IPS-11a (cell line): ENCODE measurements around the gene DSCAM.

Experiments used
- H3K4me3 ChIP-seq: one replicate; pipeline ENCODE4 v1.5.1; 2013; ENCODE audit warnings: low read depth, low read length, control low read depth

Gene DSCAM

DNA sequence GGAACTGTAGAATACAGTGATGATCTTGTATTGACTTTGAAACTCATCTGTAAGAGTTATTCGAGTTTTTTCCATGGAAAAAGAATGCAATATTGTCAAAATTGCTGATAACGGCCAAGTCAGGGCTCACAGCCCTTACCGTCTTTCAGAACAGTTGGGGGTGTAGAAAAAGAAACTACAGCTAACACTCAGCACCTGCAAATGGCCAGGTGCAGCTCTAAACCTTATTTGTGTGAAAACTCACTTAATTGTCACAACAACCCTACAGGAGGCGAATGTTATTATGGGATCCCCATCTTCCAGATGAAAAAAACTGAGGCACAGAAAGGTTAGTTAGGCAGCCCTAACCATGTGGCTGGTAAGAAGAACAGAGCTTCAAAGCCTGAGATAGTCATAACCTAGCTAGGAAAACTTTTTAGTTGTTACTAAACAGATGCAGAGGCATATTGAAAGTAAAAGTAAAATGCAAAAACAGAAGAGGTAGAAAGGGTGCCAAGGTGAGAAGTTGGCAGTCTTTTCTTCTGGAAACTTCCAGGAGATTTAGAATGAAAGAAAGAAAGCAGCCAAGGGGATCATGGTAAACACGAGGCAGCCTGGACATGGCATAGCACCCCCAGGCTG is 76.4 kb downstream of the DSCAM start:
- H3K4me3 ChIP-seq = no peak overlapping the region

DNA sequence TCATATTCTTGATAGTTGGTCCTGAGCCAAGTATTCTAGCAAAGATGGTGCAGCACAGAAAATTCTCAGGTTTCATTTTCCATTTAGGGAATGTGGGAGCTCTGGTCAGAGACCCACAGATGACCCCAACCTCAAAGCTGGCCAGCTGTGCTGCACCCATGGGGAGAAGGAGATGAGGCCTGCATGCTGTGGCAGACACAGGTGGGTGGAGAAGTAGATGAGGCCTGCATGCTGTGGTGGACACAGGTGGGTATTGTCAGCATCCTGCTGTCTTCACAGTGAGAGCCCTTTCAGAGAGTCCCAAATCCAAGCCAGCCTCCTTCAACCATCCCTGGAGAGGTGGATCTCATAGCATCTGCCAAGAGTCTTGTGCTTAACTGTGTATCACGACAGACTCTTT is 77.7 kb downstream of the DSCAM start:
- no peak overlapping the region for H3K4me3 ChIP-seq

DNA sequence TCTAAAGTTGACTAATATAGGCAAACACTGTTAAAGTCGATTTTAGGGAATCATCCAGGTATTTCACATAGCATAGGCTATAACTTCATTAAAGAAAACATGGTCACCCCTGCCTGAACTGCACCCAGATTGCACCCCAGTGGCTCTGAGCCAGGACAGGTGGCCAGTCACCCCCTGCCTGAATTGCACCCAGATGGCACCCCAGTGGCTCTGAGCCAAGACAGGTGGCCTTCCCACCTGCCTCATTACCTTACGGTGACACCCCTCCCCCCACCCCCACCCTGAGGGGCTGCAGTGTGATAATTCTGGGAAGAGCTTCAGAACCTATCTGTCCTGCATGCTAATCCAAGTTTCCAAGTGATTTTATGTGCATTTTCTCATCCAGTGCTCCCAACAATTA is 78.9 kb downstream of the DSCAM start:
- H3K4me3 ChIP-seq = no peak overlapping the region

DNA sequence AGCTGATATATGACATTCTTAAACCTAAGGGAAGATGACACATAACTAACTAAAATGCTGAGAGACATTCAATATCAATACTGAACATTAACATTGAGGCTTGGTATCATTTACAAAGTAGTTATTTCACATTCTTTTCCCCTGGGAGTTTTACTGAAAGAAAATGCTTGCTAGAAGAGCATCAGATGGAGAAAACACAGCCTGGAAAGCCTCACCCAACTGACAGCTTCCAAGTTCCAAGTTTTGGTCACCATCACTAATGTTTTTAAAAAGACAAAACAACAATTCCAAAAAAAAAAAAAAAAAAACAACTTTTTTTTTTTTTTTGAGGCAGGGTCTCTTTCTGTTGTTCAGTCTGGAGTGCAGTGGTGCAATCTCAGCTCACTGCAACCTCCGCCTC is 80.6 kb downstream of the DSCAM start:
- H3K4me3 ChIP-seq = no peak overlapping the region

DNA sequence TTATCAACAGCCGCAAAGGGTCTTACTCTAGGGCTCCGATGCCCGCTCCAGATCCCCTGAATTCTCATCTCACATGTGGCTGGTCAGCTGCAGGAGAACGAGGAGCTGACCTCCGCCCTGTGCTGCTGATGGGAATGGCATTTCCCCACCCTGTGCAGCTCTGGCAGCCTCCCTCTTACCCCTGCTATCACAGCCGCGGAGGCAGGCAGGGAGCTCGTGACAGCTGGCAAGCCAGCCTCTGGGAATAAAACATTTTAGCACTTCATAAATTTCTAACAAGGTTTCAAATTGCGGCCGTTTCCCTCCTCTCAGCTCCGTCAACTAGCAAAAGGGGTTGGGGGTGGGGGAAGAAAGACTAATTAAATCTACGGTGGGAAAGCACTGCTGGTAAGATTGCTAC is 81.1 kb downstream of the DSCAM start:
- H3K4me3 ChIP-seq = no peak overlapping the region

DNA sequence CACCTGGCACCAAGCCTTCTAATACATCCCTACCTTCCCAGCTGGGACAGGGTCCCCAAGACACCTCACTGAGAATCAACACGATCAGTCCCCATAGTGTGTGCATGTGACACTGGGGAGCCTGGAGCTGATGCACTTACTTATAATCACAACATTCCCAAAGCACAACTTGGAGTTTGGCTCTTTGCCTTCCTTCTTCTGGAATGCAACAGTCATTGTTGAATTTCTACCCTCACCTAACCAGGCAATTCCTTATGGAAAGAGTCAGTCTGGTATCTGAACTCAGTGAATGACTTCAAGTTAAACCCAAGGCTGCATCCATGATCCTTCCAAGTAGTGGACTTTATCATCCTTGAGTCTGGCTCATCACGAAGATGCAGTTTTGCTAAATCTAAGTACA is 86.1 kb downstream of the DSCAM start:
- no peak overlapping the region for H3K4me3 ChIP-seq

DNA sequence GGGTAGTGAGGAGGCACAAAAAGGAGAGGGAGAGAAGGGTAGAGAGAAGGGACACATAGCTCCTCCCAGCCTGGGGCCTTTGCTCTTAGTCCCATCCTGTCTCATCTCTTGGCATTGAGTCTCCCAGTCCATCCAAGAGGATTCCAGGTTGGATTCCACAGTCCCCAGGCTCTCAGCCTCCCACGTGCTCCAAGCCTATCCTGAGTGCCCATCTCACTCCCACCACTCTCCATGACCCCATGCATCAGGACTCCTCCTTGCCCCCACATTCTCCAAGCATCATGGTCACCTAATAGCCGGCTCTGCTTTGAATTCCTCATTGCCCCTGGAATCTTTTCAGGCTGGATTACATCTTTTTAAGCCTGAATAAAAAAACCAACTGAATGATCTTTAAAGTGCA is 87.9 kb downstream of the DSCAM start:
- no peak overlapping the region for H3K4me3 ChIP-seq

DNA sequence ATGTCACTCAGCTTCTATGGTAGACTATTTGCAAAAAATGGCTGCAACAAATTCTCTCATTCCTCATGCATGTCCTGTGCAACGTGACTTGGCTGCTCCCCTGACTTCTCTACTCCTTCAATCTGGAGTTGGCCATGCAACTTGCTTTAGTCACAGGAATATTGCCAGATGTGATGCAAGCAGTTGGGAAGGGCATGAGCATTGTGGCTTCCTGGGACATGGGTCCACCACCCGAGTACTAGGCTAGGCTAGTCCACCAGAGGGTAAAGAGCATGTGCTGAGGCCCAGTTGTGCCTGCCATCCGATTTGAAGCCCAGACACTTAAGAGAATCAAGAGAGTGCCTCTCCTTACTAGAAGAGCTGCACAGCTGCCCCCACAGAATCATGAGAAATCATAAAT is 89.6 kb downstream of the DSCAM start:
- H3K4me3 ChIP-seq = no peak overlapping the region

DNA sequence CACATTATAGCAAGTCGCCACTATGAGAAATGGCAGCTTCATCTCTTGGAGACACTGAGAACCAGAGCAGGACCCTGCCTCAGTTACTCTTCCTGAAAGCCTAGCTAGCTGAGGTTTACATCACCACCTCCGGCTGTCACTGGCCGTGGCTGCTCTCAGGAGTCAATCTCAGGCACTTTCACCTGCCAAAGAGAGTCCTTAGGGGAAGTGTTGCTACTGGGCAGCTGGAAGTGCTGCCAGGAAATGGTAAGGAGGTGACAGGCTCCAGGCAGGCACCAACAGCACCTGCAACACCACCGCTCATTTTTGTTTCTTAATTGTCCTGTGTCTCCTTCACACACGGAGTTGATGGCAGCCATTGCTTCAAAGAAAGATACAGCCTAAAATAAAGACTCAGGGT is 92.5 kb downstream of the DSCAM start:
- no peak overlapping the region for H3K4me3 ChIP-seq

DNA sequence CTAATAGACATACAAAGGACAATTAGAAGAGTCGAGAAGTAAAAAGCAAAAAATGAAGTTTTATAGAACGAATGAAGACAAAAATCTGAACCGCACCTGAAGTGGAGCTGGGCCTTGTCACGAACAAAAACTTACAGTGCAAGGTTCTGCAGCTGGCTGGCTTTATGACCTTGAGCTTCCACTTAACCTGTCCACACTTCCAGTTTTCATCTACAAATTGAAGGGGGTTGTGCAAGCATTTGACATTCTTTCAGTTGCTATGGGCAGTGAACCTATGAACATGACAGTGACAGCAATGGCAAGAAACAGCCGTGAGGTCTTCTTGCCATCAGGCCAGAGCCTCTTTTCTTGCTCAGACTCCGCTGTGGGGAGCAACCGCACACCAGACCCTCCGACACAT is 93.2 kb downstream of the DSCAM start:
- no peak overlapping the region for H3K4me3 ChIP-seq

DNA sequence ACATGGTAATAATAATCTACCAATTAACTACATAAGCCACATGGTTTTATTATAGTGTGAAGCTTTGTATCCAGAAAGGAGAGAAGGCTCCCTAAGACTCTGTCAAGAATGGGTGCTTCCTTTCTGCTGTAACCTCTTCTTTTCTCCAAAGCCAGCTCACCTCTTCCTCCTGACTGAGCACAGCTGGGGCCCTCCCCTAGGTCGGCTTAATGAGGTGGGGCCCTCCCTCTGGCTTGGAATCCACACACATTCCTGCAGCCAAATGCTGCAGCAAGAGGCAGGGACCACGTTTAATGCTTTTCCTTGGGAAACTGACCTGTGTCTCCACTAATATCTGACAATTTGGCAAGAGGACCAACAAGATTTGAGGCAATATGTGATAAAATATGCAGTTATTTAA is 94.8 kb downstream of the DSCAM start:
- no peak overlapping the region for H3K4me3 ChIP-seq

DNA sequence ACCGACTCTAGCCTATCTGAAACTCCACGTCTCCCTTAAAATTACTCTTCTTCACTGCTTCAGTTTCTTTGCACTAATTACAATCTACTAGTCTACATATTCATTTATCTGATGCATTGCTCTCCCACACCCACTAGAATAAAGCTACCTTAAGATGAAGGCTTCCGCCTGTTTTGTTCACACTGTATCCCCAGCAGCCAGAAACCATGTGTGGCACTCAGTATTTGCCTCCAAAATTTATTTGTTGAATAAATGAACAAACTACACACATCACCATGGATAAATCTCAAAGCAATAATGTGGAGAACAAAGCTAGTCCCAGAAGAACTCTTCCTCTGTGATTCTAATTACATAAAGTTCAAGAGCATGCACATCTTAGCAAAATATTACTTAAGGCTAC is 95.7 kb downstream of the DSCAM start:
- no peak overlapping the region for H3K4me3 ChIP-seq

DNA sequence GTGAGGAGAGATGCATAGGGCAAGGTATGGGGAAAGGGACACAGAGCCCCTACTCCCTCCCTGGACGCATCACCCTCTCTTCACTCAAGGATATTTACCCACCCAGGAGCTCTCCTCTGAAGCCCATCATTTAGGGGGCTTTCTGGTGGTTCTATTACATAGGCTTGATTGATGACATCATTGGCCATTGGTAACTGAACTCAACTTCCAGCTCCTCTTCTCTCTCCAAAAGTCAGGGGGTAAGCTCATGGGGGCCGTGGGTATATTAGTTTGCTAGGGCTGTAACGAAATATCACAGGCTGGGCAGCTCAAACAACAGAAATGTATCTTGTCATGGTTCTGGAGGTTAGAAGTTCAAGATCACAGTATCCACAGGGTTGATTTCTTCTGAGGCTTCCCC is 110.8 kb downstream of the DSCAM start:
- H3K4me3 ChIP-seq = no peak overlapping the region

DNA sequence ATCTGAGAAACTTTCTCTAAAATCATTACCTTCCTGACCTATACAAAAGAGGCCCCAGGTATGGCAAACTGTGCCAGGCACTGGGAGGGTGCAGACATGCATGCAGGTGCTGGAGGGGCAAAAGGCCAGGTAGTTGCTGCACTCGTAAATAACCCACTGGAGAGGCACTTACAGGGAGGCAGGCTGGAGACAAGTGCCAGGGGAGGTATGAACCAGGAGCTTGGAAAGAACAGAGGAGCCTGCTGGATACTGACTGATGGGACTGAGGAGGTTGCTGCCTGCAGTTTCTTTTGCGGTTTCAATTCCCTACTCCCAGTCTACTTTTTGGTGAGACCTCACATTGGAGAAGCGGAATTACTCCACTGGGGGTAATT is 113.9 kb downstream of the DSCAM start:
- H3K4me3 ChIP-seq = no peak overlapping the region

DNA sequence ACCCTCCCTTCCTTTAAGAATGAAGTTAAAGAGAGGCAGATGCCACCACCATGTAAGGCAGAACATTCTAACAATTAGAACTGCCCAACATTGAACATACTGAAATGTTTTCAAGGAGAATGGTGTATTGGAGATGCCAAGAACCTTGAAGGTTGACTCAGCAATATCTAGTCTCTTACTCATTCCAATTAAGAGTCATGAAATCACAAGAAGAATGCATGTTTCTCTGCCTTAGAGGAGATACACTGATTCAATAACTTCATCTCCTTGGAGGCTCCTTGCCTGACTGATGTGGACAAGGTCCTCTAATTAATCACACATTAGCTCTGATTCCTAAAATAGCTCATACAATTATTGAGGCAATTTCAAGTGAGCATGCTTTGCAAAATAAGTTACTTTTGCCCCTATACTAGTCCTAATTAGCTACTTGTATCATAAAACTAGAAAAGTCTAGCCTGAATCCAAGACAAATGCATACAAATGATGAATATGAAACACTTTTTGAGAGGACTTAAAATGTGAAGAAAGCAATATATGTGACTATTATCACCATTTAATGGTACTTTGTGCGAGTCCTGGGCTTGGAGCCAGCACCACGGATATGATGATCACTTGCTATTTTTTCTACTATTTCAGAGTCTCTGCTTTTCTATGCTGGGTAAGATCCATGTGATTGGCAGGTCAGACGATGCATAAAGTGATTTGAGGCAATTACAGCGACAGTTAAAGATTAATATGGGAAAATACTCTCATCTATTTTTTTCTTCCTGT is 114.5 kb downstream of the DSCAM start:
- H3K4me3 ChIP-seq = no peak overlapping the region

DNA sequence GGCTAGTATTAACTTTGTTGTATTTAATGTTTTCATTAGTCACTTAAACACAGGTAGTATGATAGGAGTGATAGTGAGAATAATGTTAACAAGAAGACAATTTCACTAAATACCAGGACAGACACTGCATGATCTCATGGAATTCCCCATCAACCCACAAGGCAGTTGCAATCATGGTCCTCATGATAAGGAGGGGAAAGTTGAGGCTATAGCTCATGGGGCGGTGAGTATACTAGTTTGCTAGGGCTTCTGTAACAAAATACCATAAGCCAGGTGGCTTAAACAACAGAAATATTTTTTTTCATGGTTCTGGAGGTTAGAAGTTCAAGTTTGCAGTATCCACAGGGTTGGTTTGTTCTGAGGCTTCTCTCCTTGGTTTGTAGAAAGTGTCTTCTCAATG is 115.8 kb downstream of the DSCAM start:
- no peak overlapping the region for H3K4me3 ChIP-seq

DNA sequence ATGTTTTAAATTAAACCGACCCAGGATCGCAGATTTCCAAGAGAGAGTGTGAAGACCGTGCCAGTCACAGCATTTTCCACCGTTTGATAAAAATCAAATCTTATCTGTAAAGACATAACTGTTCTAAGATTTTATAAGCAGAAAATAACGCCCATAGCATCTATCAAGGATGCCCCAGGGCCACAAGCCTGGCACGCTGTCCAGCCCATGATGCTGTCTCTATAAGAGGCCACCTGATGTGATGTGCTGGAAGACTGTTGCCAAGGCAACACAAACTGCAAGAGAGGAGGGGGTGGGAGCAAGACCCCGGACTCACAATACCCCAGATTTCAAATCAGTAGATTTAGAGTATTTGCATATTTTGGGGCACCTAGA is 116.5 kb downstream of the DSCAM start:
- H3K4me3 ChIP-seq = no peak overlapping the region

DNA sequence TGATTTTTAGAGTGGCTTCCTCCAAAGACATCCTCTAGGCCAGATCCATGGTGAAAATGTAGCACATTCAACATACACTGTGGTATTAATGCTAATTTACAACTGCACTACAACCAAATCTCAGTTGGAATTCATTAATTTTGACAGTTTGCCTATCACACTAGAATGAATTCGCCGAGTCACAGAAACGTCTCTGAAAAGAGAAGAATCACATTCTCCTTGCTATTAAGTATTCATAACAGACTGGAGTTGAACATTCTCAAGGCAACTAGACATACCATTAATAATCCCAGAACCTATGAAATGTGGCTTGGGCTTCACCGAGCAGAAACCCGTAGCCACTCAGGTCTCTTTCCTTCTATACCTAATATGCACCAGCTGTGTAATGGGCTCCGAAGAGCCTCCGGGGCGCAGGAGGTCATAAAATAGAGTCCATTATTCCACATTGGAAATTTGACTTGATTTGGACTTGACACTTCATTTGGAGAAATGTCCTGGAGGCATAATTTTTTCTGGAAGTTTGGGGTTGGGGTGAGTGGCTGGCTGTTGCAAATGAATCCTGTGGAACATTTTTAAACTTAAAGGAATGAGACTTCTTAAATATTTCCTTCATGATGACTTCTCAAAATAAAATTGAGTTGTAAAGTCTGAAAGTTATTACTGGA is 117.1 kb downstream of the DSCAM start:
- H3K4me3 ChIP-seq = no peak overlapping the region

DNA sequence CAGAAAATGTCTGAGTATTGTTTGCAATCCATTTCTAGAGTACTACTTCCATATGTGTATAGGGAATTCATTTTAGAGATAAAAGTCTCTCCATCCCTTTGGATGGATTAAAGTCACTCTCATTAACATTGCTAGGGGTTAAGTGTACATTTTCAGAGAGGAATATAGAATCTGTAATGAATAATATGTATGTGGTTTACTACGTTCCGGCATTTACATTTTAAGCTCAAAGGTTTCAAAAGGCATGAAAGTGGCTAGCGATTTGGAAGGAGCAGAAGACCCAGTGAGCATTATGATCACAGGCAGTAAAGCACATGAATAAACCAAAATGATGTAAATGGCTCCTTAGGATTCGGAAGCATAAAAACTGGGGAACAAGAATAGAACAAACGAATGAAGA is 123.0 kb downstream of the DSCAM start:
- H3K4me3 ChIP-seq = no peak overlapping the region

DNA sequence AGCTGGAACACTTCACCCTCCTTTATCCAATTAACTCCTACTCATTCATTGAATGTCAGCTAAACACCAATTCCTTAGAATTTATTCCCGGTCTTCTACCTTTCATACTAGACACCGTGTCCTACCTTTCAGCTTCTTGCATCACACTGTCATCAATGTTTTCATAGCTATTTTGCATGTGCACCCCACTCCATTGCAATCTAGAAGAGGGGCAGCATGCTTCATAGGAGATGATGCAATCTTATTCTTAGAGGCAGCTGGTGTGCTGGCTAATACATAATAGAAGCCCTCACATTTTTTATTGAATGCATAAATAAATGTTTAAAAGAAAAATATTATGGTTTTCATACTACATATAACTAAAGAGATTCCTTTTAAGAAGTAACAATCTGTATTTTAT is 123.6 kb downstream of the DSCAM start:
- H3K4me3 ChIP-seq = no peak overlapping the region

DNA sequence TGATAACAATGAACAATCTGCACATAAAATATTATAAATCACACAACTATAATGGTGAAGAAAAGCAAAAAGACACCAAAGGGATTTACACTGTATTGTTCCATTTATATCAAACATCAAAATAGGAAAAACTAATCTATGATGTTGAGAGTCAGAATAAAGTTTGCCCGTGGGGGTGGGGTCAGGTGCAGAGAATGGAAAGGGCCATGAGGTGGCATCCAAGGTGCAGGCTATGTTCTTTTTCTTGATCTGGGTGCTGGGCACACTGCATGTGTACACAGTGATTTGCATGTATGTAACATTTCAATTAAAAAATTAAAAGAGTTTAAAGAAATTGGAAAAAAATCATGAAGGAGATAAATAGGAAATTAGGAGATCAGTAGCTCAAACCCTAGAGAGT is 127.3 kb downstream of the DSCAM start:
- no peak overlapping the region for H3K4me3 ChIP-seq

DNA sequence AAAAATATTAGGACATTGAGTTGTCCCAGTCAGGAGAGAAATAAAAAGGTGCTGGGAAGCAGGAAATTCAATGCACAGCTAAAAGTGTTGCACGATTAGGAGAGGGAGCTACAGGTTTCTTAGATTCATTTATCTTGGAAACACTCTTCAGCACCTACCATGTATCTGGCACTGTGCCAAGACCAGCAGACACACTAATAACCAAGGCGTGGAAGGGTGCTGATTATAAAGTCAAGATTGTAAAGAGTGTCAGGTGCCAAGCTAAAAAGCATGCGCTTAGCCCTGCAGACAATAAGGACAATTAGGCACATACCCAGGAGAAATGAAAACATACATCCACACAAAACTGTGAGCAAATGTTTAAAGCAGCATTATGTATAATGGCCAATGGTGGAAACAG is 129.9 kb downstream of the DSCAM start:
- no peak overlapping the region for H3K4me3 ChIP-seq

DNA sequence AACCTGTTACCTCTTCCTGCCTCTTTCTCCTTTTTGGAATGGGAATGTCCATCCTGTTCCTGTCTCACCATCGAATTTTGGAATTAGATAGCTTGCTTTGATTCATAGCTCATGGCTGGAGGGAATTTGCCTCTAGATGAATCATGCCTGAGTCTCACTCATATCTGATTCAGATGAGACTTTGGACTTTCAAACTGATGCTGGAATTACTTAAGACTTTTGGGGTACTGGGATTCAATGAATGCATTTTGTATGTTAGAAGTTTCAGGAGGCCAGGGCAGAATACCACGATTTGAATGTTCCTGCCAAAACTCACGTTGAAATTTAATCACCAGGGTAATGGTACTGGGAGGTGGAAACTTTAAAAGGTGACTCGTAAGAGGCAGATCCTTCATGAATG is 132.4 kb downstream of the DSCAM start:
- no peak overlapping the region for H3K4me3 ChIP-seq
